ENCODE data around the gene GCNT1.

Gene GCNT1

GRCh38 chr9:76419782-76420380, 39.1 kb upstream of the GCNT1 start:
- DNase-seq (ENCODE audit: low read depth), result peak; percentile 28
- peak; percentile 71 for TF ChIP-seq CTCF (conservative IDR thresholded peaks at IDR 0.05; ENCODE audit: low read length)
- H3K4me3 ChIP-seq (ENCODE audit: low read length), result no peak overlapping the region

- TF ChIP-seq CTCF (conservative IDR thresholded peaks at IDR 0.05; ENCODE audit: low read length), result no peak
- no peak overlapping the region for H3K4me3 ChIP-seq (ENCODE audit: low read length)
- no peak for DNase-seq (ENCODE audit: low read depth)
Measured at GRCh38 chr9:76423216-76424177, 35.5 kb upstream of the GCNT1 start.

GRCh38 chr9:76424491-76424890, 34.5 kb upstream of the GCNT1 start:
- DNase-seq (ENCODE audit: low read depth), result no peak
- TF ChIP-seq CTCF (conservative IDR thresholded peaks at IDR 0.05; ENCODE audit: low read length), result no peak
- H3K4me3 ChIP-seq (ENCODE audit: low read length), result no peak overlapping the region

GRCh38 chr9:76425677-76426453, 33.1 kb upstream of the GCNT1 start:
- no peak for DNase-seq (ENCODE audit: low read depth)
- TF ChIP-seq CTCF (conservative IDR thresholded peaks at IDR 0.05; ENCODE audit: low read length), result no peak
- no peak overlapping the region for H3K4me3 ChIP-seq (ENCODE audit: low read length)

GRCh38 chr9:76426807-76427419, 32.1 kb upstream of the GCNT1 start:
- no peak for TF ChIP-seq CTCF (conservative IDR thresholded peaks at IDR 0.05; ENCODE audit: low read length)
- H3K4me3 ChIP-seq (ENCODE audit: low read length), result no peak overlapping the region
- DNase-seq (ENCODE audit: low read depth), result no peak

- DNase-seq (ENCODE audit: low read depth), result no peak
- H3K4me3 ChIP-seq (ENCODE audit: low read length), result no peak overlapping the region
- TF ChIP-seq CTCF (conservative IDR thresholded peaks at IDR 0.05; ENCODE audit: low read length), result no peak
Measured at GRCh38 chr9:76431601-76432000, 27.4 kb upstream of the GCNT1 start.
